PC-3 (cell line): ENCODE data around the gene FAM131C.

Experiments used
- EZH2 ChIP-seq: fragments of 300-600 bp; sonication (generic); IDR thresholded peaks from one replicate; pipeline ENCODE4 v1.6.1; 2017; ENCODE audit warnings: antibody characterized with exemption, mild to moderate bottlenecking, low read length; ENCODE audit not compliant: unreplicated experiment
- EZH2phosphoT487 ChIP-seq: fragments of 300-600 bp; sonication (generic); IDR thresholded peaks from 2 replicates; pipeline ENCODE4 v1.6.1; 2018; ENCODE audit warnings: mild to moderate bottlenecking, antibody characterized with exemption, low read length, borderline replicate concordance
- TF ChIP-seq, protein P1 (sequence below): fragments of 300-600 bp; sonication (generic); conservative IDR thresholded peaks from 2 replicates; pipeline ENCODE4 v1.5.1; 2017; ENCODE audit warnings: antibody characterized with exemption, low read depth, mild to moderate bottlenecking, low read length

- TF ChIP-seq, protein P1, sequence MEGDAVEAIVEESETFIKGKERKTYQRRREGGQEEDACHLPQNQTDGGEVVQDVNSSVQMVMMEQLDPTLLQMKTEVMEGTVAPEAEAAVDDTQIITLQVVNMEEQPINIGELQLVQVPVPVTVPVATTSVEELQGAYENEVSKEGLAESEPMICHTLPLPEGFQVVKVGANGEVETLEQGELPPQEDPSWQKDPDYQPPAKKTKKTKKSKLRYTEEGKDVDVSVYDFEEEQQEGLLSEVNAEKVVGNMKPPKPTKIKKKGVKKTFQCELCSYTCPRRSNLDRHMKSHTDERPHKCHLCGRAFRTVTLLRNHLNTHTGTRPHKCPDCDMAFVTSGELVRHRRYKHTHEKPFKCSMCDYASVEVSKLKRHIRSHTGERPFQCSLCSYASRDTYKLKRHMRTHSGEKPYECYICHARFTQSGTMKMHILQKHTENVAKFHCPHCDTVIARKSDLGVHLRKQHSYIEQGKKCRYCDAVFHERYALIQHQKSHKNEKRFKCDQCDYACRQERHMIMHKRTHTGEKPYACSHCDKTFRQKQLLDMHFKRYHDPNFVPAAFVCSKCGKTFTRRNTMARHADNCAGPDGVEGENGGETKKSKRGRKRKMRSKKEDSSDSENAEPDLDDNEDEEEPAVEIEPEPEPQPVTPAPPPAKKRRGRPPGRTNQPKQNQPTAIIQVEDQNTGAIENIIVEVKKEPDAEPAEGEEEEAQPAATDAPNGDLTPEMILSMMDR: no peak
- no peak for TF ChIP-seq EZH2
- no peak for TF ChIP-seq EZH2phosphoT487
Measured at GRCh38 chr1:16114527-16115467, 41.3 kb upstream of the FAM131C start.
